Effector memory CD4-positive, alpha-beta T cell (primary cell): Measurements from ENCODE around the gene SERPINE3.

Experiments used
- DNase-seq, 3 donors: peaks; one replicate each; pipeline ENCODE4 v3.0.0-alpha.2; 2020
- H3K27ac ChIP-seq: 2 replicates; pipeline ENCODE4 v1.7.0; 2013; ENCODE audit warnings: mild to moderate bottlenecking, low read length, moderate library complexity; ENCODE audit not compliant: insufficient read depth, poor library complexity, severe bottlenecking
- H3K27me3 ChIP-seq: replicated peaks from 2 replicates; pipeline ENCODE4 v1.7.0; 2013; ENCODE audit warnings: mild to moderate bottlenecking, low read length; ENCODE audit not compliant: insufficient read depth, control insufficient read depth, poor library complexity, severe bottlenecking
- H3K36me3 ChIP-seq: 2 replicates; pipeline ENCODE4 v1.7.0; 2013; ENCODE audit warnings: mild to moderate bottlenecking, low read length, moderate library complexity; ENCODE audit not compliant: control insufficient read depth, insufficient read depth
- H3K4me1 ChIP-seq: 2 replicates; pipeline ENCODE4 v1.7.0; 2013; ENCODE audit warnings: low read length, mild to moderate bottlenecking; ENCODE audit not compliant: control insufficient read depth, insufficient read depth, poor library complexity, severe bottlenecking
- H3K4me3 ChIP-seq: 2 replicates; pipeline ENCODE4 v1.7.0; 2013; ENCODE audit warnings: low read length, low read depth, mild to moderate bottlenecking; ENCODE audit not compliant: insufficient read depth, poor library complexity, severe bottlenecking
- H3K9me3 ChIP-seq: 2 replicates; pipeline ENCODE4 v1.7.0; 2013; ENCODE audit warnings: mild to moderate bottlenecking, low read length, moderate library complexity; ENCODE audit not compliant: control insufficient read depth

Gene SERPINE3

DNA sequence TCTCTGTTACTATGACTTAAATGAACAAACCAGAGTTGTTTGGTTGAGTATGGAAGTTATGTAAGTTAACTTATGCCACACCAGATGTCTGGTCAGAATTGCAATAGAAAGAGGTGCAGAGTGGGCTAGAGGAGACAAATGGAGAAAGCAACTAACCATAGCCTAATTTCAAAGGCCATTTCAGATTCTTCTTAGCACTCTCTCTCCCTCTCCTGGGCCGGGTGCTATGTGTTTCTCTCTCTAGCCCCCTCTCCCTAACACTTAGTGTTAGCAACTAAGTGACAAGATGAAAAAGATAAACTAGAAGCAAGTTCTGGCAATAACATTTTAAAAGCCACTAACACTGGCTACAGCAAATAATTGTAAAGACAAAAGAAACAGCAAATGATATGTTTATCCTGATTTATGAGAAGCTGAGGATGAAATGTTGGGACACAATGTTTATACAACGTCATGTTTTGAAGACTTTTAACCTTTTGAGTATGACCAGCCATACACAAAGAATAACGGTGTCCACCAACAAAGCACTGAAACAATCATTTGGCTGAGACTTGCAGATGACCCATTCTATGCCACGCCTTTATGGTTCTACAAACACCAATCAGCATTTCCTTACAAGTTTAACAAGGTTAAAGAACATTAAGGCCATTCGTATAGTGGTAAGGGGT, 18.6 kb downstream of the SERPINE3 start:
- DNase-seq: no peak
- H3K4me3 ChIP-seq: no peak overlapping the region
- no peaks in the 10 kb centered on the region for H3K9me3 ChIP-seq
- no peaks in the 10 kb centered on the region for H3K27me3 ChIP-seq
- no peaks in the 10 kb centered on the region for H3K4me1 ChIP-seq
- peaks cover 2% of the 10 kb centered on the region for H3K36me3 ChIP-seq
- no peak overlapping the region for H3K27ac ChIP-seq

GRCh38 chr13:51359352-51359751, 19.9 kb downstream of the SERPINE3 start:
- Histone ChIP-seq H3K27ac (no peak overlapping the region), H3K9me3 (no peaks in the 10 kb centered on the region), H3K4me3 (no peak overlapping the region), H3K36me3 (peaks cover 3% of the 10 kb centered on the region), H3K4me1 (no peaks in the 10 kb centered on the region), H3K27me3 (no peaks in the 10 kb centered on the region)
- no peak for DNase-seq

DNA sequence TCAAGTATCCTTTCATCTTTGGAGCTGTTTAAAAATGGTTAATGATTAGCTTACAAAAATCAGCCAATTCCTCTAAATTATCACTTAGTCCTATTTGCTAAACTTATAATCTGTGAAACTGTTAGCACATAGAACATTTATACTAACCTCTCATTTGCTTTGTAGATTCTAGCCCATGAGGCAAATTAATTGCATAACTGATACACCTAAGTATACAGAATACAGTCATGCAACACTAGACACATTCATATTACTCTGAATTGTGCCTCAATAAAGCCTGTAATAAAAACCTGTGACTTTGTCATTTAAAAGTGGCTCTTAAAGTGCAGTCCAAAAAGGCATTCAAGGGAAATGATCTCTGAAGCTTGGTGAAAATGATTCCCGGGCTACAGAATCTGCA, 21.0 kb downstream of the SERPINE3 start:
- Histone ChIP-seq H3K27me3 (no peaks in the 10 kb centered on the region), H3K4me1 (no peaks in the 10 kb centered on the region), H3K9me3 (no peaks in the 10 kb centered on the region), H3K27ac (no peak overlapping the region), H3K4me3 (no peak overlapping the region), H3K36me3 (peaks cover 11% of the 10 kb centered on the region)
- no peak for DNase-seq

DNA sequence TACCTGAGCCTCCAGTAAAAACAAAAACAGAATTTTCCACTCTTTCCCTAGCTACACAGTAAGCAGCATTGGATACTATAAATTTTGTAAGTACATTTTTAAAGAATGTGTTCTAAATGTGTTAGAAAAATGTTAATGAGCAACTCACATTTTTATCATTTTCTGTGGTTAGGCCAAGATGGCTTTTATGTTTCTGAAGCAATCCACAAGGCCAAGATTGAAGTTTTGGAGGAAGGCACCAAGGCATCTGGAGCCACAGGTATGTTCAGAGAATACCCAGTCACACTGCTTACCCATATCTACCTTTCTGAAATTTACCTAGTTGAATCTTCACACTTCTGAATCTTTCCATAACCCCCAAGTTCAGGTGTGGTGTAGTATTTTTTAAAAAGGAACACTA, 21.6 kb downstream of the SERPINE3 start:
- no peaks in the 10 kb centered on the region for H3K4me1 ChIP-seq
- no peak overlapping the region for H3K4me3 ChIP-seq
- peaks cover 13% of the 10 kb centered on the region for H3K36me3 ChIP-seq
- no peak overlapping the region for H3K27ac ChIP-seq
- H3K27me3 ChIP-seq: no peaks in the 10 kb centered on the region
- DNase-seq: no peak
- H3K9me3 ChIP-seq: no peaks in the 10 kb centered on the region

DNA sequence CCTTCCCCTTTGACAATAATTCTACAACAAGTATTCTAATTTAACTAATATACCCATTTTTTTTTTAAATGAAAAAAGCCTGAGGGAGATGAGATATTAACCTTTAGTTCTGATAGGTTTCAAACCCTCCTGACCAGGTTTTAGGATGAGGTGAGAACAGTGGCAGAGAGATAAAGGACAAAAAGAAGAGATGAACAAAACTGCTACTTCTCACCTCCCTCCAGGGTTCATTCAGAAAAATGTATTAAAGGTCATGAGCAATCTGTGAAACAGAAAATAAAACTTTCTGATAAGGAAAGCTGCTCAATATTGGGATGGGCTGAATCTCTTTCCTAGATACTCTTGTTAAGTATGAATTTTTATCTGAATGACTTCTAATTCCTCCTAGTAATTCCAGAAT, 24.1 kb downstream of the SERPINE3 start:
- no peak overlapping the region for H3K4me3 ChIP-seq
- H3K27ac ChIP-seq: no peak overlapping the region
- H3K27me3 ChIP-seq: no peaks in the 10 kb centered on the region
- H3K4me1 ChIP-seq: no peaks in the 10 kb centered on the region
- no peaks in the 10 kb centered on the region for H3K9me3 ChIP-seq
- peaks cover 31% of the 10 kb centered on the region for H3K36me3 ChIP-seq
- DNase-seq: no peak

- peaks cover 33% of the 10 kb centered on the region for H3K36me3 ChIP-seq
- no peak for DNase-seq
- H3K9me3 ChIP-seq: no peaks in the 10 kb centered on the region
- H3K27ac ChIP-seq: no peak overlapping the region
- H3K27me3 ChIP-seq: no peaks in the 10 kb centered on the region
- no peaks in the 10 kb centered on the region for H3K4me1 ChIP-seq
- H3K4me3 ChIP-seq: no peak overlapping the region
Measured at GRCh38 chr13:51364404-51365008, 25.0 kb downstream of the SERPINE3 start.

GRCh38 chr13:51370116-51370515, 30.6 kb downstream of the SERPINE3 start:
- Histone ChIP-seq H3K36me3 (peaks cover 61% of the 10 kb centered on the region), H3K9me3 (no peaks in the 10 kb centered on the region), H3K4me3 (no peak overlapping the region), H3K27ac (no peak overlapping the region), H3K4me1 (no peaks in the 10 kb centered on the region), H3K27me3 (no peaks in the 10 kb centered on the region)
- DNase-seq: no peak

DNA sequence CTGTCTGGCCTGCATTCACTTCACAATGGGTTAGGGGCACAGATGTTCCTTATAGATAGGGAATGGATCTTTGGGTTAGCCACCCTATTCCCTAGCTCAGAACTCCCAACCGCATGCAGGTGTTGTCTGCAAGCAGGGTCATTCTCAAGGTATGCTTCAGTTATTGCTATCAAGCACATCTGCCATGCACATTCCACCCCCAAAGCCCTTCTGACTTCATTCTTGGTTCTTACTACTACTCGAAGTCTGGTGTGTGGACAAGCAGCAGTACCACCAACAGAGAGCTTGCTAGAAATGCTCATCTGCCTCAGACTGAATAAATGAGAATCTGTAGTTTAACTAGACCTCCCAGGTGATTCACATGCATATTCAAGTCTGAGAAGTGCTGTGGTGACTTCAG, 31.3 kb downstream of the SERPINE3 start:
- no peaks in the 10 kb centered on the region for H3K27me3 ChIP-seq
- no peaks in the 10 kb centered on the region for H3K4me1 ChIP-seq
- no peak overlapping the region for H3K4me3 ChIP-seq
- no peak overlapping the region for H3K27ac ChIP-seq
- no peaks in the 10 kb centered on the region for H3K9me3 ChIP-seq
- DNase-seq: no peak
- H3K36me3 ChIP-seq: peaks cover 65% of the 10 kb centered on the region

DNA sequence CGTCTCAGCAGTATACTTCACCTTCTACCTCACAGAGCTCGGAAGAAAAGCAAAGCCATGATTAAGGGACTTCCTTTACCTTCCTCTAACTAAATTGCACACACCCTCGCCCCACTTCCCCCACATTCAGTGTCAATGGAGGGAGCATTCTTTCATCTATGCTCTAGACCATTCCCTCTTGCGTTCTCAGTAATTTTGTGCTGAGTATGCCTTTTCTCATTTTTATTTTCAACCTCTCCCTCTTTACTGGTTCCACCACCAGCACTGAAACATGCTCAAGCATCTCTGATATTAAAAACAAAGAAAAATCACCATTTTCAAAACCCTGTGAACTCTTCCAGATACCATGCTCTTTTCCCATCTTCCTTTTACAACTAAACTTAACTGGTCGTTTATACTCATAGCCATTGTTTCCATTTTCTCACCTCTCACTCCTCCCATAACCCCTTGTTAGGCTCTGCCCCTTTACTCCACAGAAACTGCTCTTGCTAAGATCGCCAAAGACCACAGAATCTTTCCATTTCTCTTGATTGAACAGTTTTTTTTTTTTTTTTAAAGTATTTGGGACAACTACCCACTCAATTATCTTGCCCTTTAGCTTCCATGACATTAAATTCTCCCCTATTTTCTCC, 32.4 kb downstream of the SERPINE3 start:
- H3K36me3 ChIP-seq: peaks cover 61% of the 10 kb centered on the region
- no peak for DNase-seq
- H3K4me1 ChIP-seq: no peaks in the 10 kb centered on the region
- no peak overlapping the region for H3K4me3 ChIP-seq
- no peak overlapping the region for H3K27ac ChIP-seq
- H3K27me3 ChIP-seq: no peaks in the 10 kb centered on the region
- H3K9me3 ChIP-seq: no peaks in the 10 kb centered on the region

- H3K27me3 ChIP-seq: no peaks in the 10 kb centered on the region
- H3K4me3 ChIP-seq: no peak overlapping the region
- peaks cover 53% of the 10 kb centered on the region for H3K36me3 ChIP-seq
- H3K27ac ChIP-seq: no peak overlapping the region
- no peak for DNase-seq
- no peaks in the 10 kb centered on the region for H3K9me3 ChIP-seq
- H3K4me1 ChIP-seq: no peaks in the 10 kb centered on the region
Measured at GRCh38 chr13:51373451-51373850, 34.0 kb downstream of the SERPINE3 start.
